LNCAP (cell line): ENCODE results near the gene EPHA2.

Experiments used
- TF ChIP-seq, protein P1 (sequence below): fragments of 450-650 bp; IDR thresholded peaks from 2 replicates; pipeline ENCODE4 v1.5.1; 2017; ENCODE audit warnings: mild to moderate bottlenecking

Gene EPHA2

DNA sequence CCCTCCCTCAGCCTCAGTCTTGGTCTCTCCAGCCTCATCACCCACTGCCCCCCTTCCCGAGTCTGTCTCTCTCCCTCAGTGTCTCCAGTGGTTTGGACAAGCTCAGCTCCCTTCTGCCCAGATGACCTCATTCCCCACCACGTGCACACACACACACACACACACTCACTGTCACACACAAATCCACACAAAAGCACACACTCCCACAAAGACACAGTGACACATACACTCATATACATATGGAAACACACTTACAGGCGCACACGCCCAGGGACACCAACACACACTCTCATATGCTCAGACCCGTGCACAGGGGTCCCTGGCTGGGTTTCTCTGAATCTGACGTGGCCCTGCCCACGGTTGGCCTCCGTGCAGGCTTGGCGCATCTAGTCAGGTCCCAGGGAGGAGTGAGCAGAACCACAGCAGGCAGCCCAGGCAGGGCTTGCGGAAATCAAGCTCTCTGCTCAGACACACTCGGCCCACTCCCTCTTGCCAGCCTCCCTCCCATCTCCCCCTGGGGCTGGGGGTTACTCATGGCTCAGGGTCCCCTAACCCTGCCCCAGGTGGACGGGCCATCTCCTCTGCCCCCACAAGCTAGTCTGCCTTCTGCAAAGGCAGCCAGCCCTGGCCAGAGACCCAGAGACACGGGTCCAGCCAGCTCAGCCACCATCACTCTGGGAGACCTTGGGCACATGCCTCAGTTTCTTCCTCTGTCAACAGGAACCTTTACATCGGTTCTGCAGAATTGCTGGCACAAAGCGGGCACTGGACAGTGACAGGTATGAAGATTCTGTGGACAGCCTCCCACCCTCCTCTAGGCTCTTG lies 43.9 kb downstream of the EPHA2 start:
- TF ChIP-seq, protein P1, sequence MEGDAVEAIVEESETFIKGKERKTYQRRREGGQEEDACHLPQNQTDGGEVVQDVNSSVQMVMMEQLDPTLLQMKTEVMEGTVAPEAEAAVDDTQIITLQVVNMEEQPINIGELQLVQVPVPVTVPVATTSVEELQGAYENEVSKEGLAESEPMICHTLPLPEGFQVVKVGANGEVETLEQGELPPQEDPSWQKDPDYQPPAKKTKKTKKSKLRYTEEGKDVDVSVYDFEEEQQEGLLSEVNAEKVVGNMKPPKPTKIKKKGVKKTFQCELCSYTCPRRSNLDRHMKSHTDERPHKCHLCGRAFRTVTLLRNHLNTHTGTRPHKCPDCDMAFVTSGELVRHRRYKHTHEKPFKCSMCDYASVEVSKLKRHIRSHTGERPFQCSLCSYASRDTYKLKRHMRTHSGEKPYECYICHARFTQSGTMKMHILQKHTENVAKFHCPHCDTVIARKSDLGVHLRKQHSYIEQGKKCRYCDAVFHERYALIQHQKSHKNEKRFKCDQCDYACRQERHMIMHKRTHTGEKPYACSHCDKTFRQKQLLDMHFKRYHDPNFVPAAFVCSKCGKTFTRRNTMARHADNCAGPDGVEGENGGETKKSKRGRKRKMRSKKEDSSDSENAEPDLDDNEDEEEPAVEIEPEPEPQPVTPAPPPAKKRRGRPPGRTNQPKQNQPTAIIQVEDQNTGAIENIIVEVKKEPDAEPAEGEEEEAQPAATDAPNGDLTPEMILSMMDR, result no peak

DNA sequence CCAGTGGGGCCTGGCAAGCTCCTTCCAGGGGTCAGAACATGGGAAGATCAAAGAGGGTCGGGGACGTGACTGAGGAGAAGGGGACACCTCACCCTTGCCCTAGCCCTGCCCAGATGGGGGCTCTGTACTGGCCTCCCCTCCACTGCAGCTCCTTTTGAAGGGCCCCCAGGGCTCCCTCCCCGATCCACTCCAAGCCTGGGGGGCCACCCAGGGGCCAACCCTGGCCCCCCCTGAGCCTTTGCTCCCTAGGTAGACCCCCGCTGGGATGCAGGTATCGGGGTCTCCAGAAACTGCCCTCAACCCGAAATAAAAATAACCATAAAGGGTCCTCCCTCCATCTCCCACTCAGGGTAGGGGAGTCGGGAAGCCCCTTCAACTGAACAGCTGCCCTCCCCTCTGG lies 45.0 kb downstream of the EPHA2 start:
- TF ChIP-seq, protein P1, result no peak

DNA sequence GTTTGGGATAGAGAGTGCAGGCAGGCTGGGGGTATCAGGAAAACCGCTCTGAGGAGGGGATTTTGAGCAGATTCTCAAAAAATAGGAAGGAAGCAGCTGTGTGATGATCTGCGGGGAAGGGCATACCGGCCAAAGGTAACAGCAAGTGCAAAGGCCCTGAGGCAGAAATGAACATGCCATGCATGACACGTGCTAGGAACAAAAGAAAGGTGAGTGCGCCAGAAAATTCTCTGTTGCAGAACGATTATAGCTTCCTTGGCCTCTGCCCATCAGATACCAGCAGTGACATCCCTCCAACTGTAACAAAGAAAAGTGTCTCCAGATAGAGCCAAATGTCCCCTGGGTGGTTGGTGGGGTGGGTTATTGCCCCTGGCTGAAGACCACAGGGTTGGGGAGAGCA lies 45.4 kb downstream of the EPHA2 start:
- TF ChIP-seq, protein P1, result no peak

DNA sequence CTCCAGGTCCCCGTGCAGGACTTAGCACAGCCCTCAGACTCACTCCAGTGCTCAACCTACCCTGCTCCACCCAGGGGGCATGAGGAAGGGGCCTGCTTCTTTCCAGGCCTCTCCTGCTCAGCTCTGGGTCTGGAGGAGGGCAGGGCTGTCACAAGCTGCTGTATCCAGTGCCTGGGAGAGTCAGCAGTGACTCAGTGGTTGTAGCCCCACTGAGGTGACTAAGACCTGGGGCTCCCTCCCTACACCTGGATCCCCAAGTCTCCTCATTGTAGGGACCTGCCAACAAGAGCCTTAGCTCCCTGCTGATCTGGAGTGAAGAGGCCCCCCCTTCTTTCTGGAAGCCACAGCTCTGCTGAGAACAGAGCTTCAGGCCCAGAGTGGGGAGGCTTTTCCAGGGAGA lies 46.3 kb downstream of the EPHA2 start:
- TF ChIP-seq, protein P1, result no peak

DNA sequence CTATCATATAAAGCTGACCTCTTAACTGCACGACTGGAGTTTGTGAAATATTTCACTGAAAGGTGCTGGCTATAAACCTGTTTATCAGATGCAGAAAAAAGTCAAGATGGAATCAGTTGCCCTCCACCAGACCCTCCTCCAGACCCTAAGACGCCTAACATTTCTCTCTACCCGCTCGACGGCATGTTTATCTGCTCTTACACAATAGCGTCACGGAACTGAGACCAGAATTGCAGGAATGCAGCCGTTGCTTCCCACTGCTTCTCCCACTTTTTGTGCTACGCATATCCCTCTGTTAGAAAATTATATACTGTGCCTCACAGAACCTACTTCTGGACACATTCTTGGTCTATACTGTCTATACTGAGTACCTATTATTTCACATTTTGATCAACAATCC lies 54.2 kb downstream of the EPHA2 start:
- TF ChIP-seq, protein P1, result no peak

DNA sequence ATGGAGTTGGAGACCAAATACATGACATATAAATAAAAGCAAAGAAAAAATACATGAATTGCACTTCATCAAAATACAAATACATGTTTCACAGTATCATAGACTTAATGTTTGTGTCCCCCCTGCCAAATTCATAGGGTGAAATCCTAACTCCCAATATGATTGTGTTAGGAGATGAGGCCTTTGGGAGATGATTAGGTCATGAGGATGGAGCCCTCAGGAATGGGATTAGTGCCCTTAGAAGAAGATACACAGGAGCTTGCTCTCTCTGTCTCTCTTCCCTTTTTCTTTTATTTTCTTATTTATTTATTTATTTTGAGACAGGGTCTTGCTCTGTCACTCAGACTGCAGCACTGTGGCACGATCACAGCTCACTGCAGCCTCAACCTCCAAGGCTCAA lies 56.5 kb downstream of the EPHA2 start:
- TF ChIP-seq, protein P1, result no peak

DNA sequence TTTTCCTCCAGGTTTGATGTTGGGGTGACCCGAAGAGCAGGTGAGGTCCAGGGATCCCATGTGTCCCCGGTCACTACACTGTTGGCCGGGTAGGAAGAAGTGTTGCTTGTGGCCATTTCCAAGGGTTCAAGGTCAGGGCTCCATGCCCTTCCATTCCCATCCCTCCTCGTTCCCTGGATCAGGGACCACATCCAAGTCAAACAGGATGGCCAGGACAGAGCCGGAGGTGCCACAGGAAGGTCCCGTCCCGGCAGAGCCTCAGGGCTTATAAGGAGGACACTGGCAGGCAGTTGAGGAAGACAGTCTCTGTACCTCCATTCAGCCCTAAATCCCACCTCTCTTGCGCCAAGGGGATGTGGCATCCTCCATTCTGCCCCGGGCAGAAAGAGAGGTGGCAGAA lies 60.4 kb downstream of the EPHA2 start:
- TF ChIP-seq, protein P1, result no peak
